CD4-positive, alpha-beta T cell (primary cell): Measurements from ENCODE around the gene CD300LG. TPM values are rescaled to one million over a fixed set of nuclear protein-coding genes. Genes with fewer than 3 reads are reported as not detected.
A peak's percentile ranks its signal among the peaks of the same experiment; 100 is the strongest.

Experiments
- ATAC-seq: fragments of 200-7000 bp; cut with Tn5 transposase; one replicate; pipeline ENCODE4 v1.10.0; 2022; ENCODE audit warnings: mild to moderate bottlenecking; ENCODE audit not compliant: poor library complexity
- CTCF ChIA-PET: fragments of 350-600 bp; sonication (Branson Sonifier 250); formaldehyde crosslinking; loops from one replicate; lab custom pipeline; 2021; ENCODE audit warnings: antibody characterized with exemption, inconsistent platforms; lab: Charles Lee
- POLR2A ChIA-PET: fragments of 350-600 bp; sonication (Branson Sonifier 250); formaldehyde crosslinking; loops from one replicate; lab custom pipeline; 2021; ENCODE audit warnings: antibody characterized with exemption, inconsistent platforms; lab: Charles Lee
- DNase-seq, 14 experiments: peaks; one replicate each; pipeline ENCODE4 v3.0.0-alpha.2; 2013 to 2020; ENCODE audit warnings: mixed read lengths in 2 of 14
- H3K27ac ChIP-seq, 2 donors: one replicate each; pipeline versions ENCODE4 v1.5.1 to v1.7.0; 2013; ENCODE audit warnings: low read length in 2 of 2, low read depth in 1 of 2, mild to moderate bottlenecking in 1 of 2
- H3K27me3 ChIP-seq, 2 experiments: 1 replicate in 1 of 2; 2 replicates in 1 of 2; pipeline versions ENCODE4 v1.6.1 to v1.7.0; 2013; ENCODE audit warnings: low read length in 2 of 2, control low read depth in 1 of 2, mild to moderate bottlenecking in 1 of 2, moderate library complexity in 1 of 2; ENCODE audit not compliant: insufficient read depth in 2 of 2, control insufficient read depth in 1 of 2
- H3K36me3 ChIP-seq: one replicate; pipeline ENCODE4 v1.6.1; 2013; ENCODE audit warnings: low read length, control low read depth; ENCODE audit not compliant: insufficient read depth
- H3K4me1 ChIP-seq: one replicate; pipeline ENCODE4 v1.6.1; 2013; ENCODE audit warnings: low read length, control low read depth; ENCODE audit not compliant: insufficient read depth
- H3K4me3 ChIP-seq: one replicate; pipeline ENCODE4 v1.5.1; 2013; ENCODE audit warnings: mild to moderate bottlenecking, low read length, moderate library complexity
- H3K9me3 ChIP-seq, 2 experiments: 1 replicate in 1 of 2; 2 replicates in 1 of 2; pipeline versions ENCODE4 v1.6.1 to v1.7.0; 2013; ENCODE audit warnings: low read length in 2 of 2, mild to moderate bottlenecking in 2 of 2, control low read depth in 1 of 2, moderate library complexity in 1 of 2; ENCODE audit not compliant: control insufficient read depth in 1 of 2, insufficient read depth in 1 of 2
- H3K27ac Mint-ChIP-seq: one replicate; pipeline ENCODE4 v1.8.0; 2020; ENCODE audit warnings: mixed read lengths
- H3K27me3 Mint-ChIP-seq: one replicate; pipeline ENCODE4 v1.8.0; 2021; ENCODE audit warnings: mixed read lengths
- H3K36me3 Mint-ChIP-seq: one replicate; pipeline ENCODE4 v1.8.0; 2021; ENCODE audit warnings: low read depth, mixed read lengths
- H3K4me1 Mint-ChIP-seq: one replicate; pipeline ENCODE4 v1.8.0; 2021; ENCODE audit warnings: low read depth, mixed read lengths
- H3K4me3 Mint-ChIP-seq: one replicate; pipeline ENCODE4 v1.8.0; 2020; ENCODE audit warnings: mild to moderate bottlenecking, mixed read lengths
- H3K9me3 Mint-ChIP-seq: one replicate; pipeline ENCODE4 v1.8.0; 2020; ENCODE audit warnings: mixed read lengths
- CTCF ChIP-seq: fragments of 200-600 bp; IDR thresholded peaks from one replicate; pipeline ENCODE4 v1.8.0; 2022; ENCODE audit warnings: antibody characterized with exemption, mild to moderate bottlenecking
- intact Hi-C, 2 experiments: fragments of 100-400 bp; cut with DNase I in 1 of 2; cut with micrococcal nuclease in 1 of 2; formaldehyde crosslinking; loops; one replicate each; pipeline versions ENCODE4 v1.15.1 to v1.9.0; 2023 to 2025; cut with DNase I, micrococcal nuclease
- total RNA-seq, 174 experiments: library from RNA in 2 of 174; stranded (reverse) in 2 of 174; gene quantifications; one replicate each; pipeline ENCODE4 v1.2.3 and lab custom pipeline; 2021 to 2026

Gene CD300LG
- total RNA-seq, 2 experiments from 2014 or later, result not detected

GRCh38 chr17:43905400-43905984, 58.5 kb downstream of the CD300LG start:
- peaks cover 15 to 40% of the 10 kb centered on the region in 2 experiments for H3K27me3 ChIP-seq
- no peak for TF ChIP-seq CTCF
- no peaks in the 10 kb centered on the region for H3K36me3 Mint-ChIP-seq
- ChIA-PET POLR2A (no interaction called here), CTCF (no interaction called here)
- DNase-seq (no peak), ATAC-seq (no peak)
- no peaks in the 10 kb centered on the region for H3K9me3 ChIP-seq
- peaks cover 66% of the 10 kb centered on the region for H3K27me3 Mint-ChIP-seq
- peaks cover 39% of the 10 kb centered on the region for H3K4me1 ChIP-seq
- no peaks in the 10 kb centered on the region for H3K36me3 ChIP-seq
- no peak overlapping the region for H3K27ac Mint-ChIP-seq
- no peaks in the 10 kb centered on the region for H3K9me3 Mint-ChIP-seq
- peak overlapping the region; percentile 51 for H3K4me3 Mint-ChIP-seq
- H3K4me3 ChIP-seq, result no peak overlapping the region
- intact Hi-C loops, result no loop called here
- H3K4me1 Mint-ChIP-seq, result peaks cover 34% of the 10 kb centered on the region
- no peak overlapping the region for H3K27ac ChIP-seq

- Histone ChIP-seq H3K4me1 (peaks cover 32% of the 10 kb centered on the region), H3K27me3 (peaks cover 15 to 33% of the 10 kb centered on the region in 2 experiments), H3K27ac (no peak overlapping the region), H3K9me3 (no peaks in the 10 kb centered on the region), H3K4me3 (peak overlapping the region; percentile 77), H3K36me3 (no peaks in the 10 kb centered on the region)
- peak overlapping the region; percentile 94 for H3K4me3 Mint-ChIP-seq
- ChIA-PET POLR2A (no interaction called here), CTCF (no interaction called here)
- no peaks in the 10 kb centered on the region for H3K9me3 Mint-ChIP-seq
- DNase-seq (peak in 13 of 14 experiments; percentile 19 to 73 (median 48)), ATAC-seq (peak; percentile 39)
- peak overlapping the region; percentile 43 for H3K27ac Mint-ChIP-seq
- H3K36me3 Mint-ChIP-seq, result no peaks in the 10 kb centered on the region
- TF ChIP-seq CTCF, result no peak
- intact Hi-C loops, result no loop called here
- H3K4me1 Mint-ChIP-seq, result peaks cover 27% of the 10 kb centered on the region
- H3K27me3 Mint-ChIP-seq, result peaks cover 58% of the 10 kb centered on the region
Measured at GRCh38 chr17:43905985-43906852, 59.2 kb downstream of the CD300LG start.

- Histone ChIP-seq H3K27ac (peak overlapping the region in 1 of 2 donors; percentile 29), H3K4me3 (peak overlapping the region; percentile 77), H3K36me3 (no peaks in the 10 kb centered on the region), H3K9me3 (no peaks in the 10 kb centered on the region), H3K27me3 (peaks cover 15 to 33% of the 10 kb centered on the region in 2 experiments), H3K4me1 (peaks cover 32% of the 10 kb centered on the region)
- Mint-ChIP-seq H3K36me3 (no peaks in the 10 kb centered on the region), H3K4me1 (peaks cover 25% of the 10 kb centered on the region), H3K9me3 (no peaks in the 10 kb centered on the region), H3K27ac (peak overlapping the region; percentile 43), H3K27me3 (peaks cover 52% of the 10 kb centered on the region), H3K4me3 (peak overlapping the region; percentile 94)
- ChIA-PET POLR2A (interaction anchor here (1.4 kb wide), 1 partner anchor 21 kb away, joined by 5 read pairs; no protein-coding TSS in a partner anchor), CTCF (no interaction called here)
- no peak for TF ChIP-seq CTCF
- DNase-seq (peak in 6 of 14 experiments; percentile 13 to 67 (median 28)), ATAC-seq (peak; percentile 51)
- intact Hi-C loops, result no loop called here
Measured at GRCh38 chr17:43906951-43907424, 60.0 kb downstream of the CD300LG start.
